OCI-LY3 (cell line): Measurements from ENCODE around the gene P2RY6.

ENCODE experiments used
- EZH2phosphoT487 ChIP-seq: fragments of 200-600 bp; shearing (Covaris generic); IDR thresholded peaks from 2 replicates; pipeline ENCODE4 v1.6.1; 2018; ENCODE audit warnings: antibody characterized with exemption, mixed run types, low read depth
- TF ChIP-seq, protein P1 (sequence below): fragments of 200-600, 300-600 bp; sonication (generic); IDR thresholded peaks from 2 replicates; pipeline ENCODE4 v1.5.1; 2014; ENCODE audit warnings: antibody characterized with exemption, low read length, low read depth

- TF ChIP-seq, protein P1, sequence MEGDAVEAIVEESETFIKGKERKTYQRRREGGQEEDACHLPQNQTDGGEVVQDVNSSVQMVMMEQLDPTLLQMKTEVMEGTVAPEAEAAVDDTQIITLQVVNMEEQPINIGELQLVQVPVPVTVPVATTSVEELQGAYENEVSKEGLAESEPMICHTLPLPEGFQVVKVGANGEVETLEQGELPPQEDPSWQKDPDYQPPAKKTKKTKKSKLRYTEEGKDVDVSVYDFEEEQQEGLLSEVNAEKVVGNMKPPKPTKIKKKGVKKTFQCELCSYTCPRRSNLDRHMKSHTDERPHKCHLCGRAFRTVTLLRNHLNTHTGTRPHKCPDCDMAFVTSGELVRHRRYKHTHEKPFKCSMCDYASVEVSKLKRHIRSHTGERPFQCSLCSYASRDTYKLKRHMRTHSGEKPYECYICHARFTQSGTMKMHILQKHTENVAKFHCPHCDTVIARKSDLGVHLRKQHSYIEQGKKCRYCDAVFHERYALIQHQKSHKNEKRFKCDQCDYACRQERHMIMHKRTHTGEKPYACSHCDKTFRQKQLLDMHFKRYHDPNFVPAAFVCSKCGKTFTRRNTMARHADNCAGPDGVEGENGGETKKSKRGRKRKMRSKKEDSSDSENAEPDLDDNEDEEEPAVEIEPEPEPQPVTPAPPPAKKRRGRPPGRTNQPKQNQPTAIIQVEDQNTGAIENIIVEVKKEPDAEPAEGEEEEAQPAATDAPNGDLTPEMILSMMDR, result no peak
- no peak for TF ChIP-seq EZH2phosphoT487
These were observed 61.7 kb downstream of the P2RY6 start for GRCh38 chr11:73333640-73334383.
